Gastrocnemius medialis (tissue), 4 donors: Measurements from ENCODE around the gene ARHGAP9.

Experiments
- POLR2A ChIP-seq, 2 donors: fragments of 450-650 bp; IDR thresholded peaks; one replicate each; pipeline ENCODE4 v1.6.1; 2017; ENCODE audit warnings: antibody characterized with exemption in 2 of 2, mild to moderate bottlenecking in 2 of 2, moderate library complexity in 2 of 2
- TF ChIP-seq, protein P1 (sequence below), 5 experiments: fragments of 450-650 bp in 3 of 5; fragments of 200-600 bp in 2 of 5; sonication (generic) in 2 of 5; IDR thresholded peaks in 4 of 5; conservative IDR thresholded peaks in 1 of 5; 1 replicate in 4 of 5; 2 replicates in 1 of 5; pipeline ENCODE4 v1.5.1; 2016 to 2019; ENCODE audit warnings: antibody characterized with exemption in 5 of 5, mild to moderate bottlenecking in 3 of 5, moderate library complexity in 3 of 5

DNA sequence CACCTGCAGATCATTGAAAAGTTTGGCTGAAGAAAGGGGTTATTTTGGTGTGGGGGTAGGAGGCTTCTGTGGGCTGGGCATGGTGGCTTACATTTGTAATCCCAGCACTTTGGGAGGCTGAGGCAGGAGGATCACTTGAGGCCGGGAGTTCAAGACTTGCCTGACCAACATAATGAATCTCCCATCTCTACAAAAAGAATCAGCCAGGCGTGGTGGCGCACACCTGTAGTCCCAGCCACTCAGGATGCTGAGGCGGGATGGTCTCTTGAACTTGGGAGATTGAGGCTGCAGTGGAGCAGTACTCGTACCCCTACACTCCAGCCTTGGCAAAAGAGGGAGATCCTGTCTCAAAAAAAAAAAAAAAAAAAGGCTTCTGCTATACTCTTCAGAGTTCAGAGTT, 33.6 kb upstream of the ARHGAP9 start:
- TF ChIP-seq, protein P1, sequence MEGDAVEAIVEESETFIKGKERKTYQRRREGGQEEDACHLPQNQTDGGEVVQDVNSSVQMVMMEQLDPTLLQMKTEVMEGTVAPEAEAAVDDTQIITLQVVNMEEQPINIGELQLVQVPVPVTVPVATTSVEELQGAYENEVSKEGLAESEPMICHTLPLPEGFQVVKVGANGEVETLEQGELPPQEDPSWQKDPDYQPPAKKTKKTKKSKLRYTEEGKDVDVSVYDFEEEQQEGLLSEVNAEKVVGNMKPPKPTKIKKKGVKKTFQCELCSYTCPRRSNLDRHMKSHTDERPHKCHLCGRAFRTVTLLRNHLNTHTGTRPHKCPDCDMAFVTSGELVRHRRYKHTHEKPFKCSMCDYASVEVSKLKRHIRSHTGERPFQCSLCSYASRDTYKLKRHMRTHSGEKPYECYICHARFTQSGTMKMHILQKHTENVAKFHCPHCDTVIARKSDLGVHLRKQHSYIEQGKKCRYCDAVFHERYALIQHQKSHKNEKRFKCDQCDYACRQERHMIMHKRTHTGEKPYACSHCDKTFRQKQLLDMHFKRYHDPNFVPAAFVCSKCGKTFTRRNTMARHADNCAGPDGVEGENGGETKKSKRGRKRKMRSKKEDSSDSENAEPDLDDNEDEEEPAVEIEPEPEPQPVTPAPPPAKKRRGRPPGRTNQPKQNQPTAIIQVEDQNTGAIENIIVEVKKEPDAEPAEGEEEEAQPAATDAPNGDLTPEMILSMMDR (IDR thresholded peaks at IDR 0.05 in 4 of 5, conservative IDR thresholded peaks at IDR 0.05 in 1 of 5): no peak
- no peak for TF ChIP-seq POLR2A (IDR thresholded peaks at IDR 0.05)
